HepG2 (cell line): ENCODE results near the gene INHBC. TPM values are rescaled to one million over a fixed set of nuclear protein-coding genes. Genes with fewer than 3 reads are reported as not detected.

Source experiments
- BCL6 ChIP-seq: IDR thresholded peaks from 2 replicates; pipeline ENCODE4 v1.6.1; 2016; ENCODE audit warnings: missing genetic modification reagents, missing compliant biosample characterization
- U2AF2 ChIP-seq: fragments of 200-400 bp; formaldehyde crosslinking; IDR thresholded peaks from 2 replicates; pipeline ENCODE4 v1.6.1; 2017; ENCODE audit warnings: low read depth, mild to moderate bottlenecking, low read length
- YY1 ChIP-seq: IDR thresholded peaks from 2 replicates; pipeline ENCODE4 v1.6.1; 2011; ENCODE audit warnings: low read length, low read depth, moderate library complexity, mild to moderate bottlenecking; ENCODE audit not compliant: insufficient read depth, insufficient replicate concordance
- ZBTB20 ChIP-seq: sonication (generic); formaldehyde crosslinking; IDR thresholded peaks from 2 replicates; pipeline ENCODE4 v1.8.1; 2023; ENCODE audit warnings: missing genetic modification reagents, low read depth, mild to moderate bottlenecking, borderline replicate concordance
- ZFP36L2 ChIP-seq: sonication (generic); formaldehyde crosslinking; IDR thresholded peaks from 2 replicates; pipeline ENCODE4 v1.4.0; 2020; ENCODE audit warnings: missing genetic modification reagents
- ZFP41 ChIP-seq: sonication (generic); formaldehyde crosslinking; IDR thresholded peaks from 2 replicates; pipeline ENCODE4 v1.4.0; 2020; ENCODE audit warnings: mild to moderate bottlenecking, missing genetic modification reagents, borderline replicate concordance
- ZNF253 ChIP-seq: sonication (generic); formaldehyde crosslinking; IDR thresholded peaks from 2 replicates; pipeline ENCODE4 v1.8.0; 2022; ENCODE audit warnings: mild to moderate bottlenecking, missing genetic modification reagents, borderline replicate concordance
- ZNF431 ChIP-seq: sonication (generic); formaldehyde crosslinking; IDR thresholded peaks from 2 replicates; pipeline ENCODE4 v1.9.0; 2022; ENCODE audit warnings: missing genetic modification reagents, low read depth, mild to moderate bottlenecking, borderline replicate concordance
- ZNF460 ChIP-seq: sonication (generic); formaldehyde crosslinking; IDR thresholded peaks from 2 replicates; pipeline ENCODE4 v1.5.1; 2020; ENCODE audit warnings: missing genetic modification reagents, mild to moderate bottlenecking, borderline replicate concordance
- polyA plus RNA-seq, 8 experiments: library from polyadenylated mRNA; depleted of rRNA in 3 of 8; stranded (reverse) in 7 of 8; unstranded in 1 of 8; fragments of >200 nt; fragmentation: Illumina TruSeq in 4 of 8; extraction: Trizol in 4 of 8; gene quantifications; 2 replicates each; pipeline versions ENCODE4 v1.2.1 to v1.2.3, GENCODE V29; 2011 to 2016; ENCODE audit warnings: low read depth in 4 of 8, missing spikeins in 1 of 8, mixed read lengths in 1 of 8; ENCODE audit not compliant: insufficient read depth in 1 of 8
- total RNA-seq, 5 experiments: library from RNA; depleted of rRNA; stranded (reverse); fragments of >200 nt; fragmentation: Illumina TruSeq; extraction: Trizol; gene quantifications; 2 replicates each; pipeline ENCODE4 v1.2.3, GENCODE V29; 2016; ENCODE audit warnings: low read depth in 1 of 5
- TF ChIP-seq, protein P1 (sequence below): sonication (generic); formaldehyde crosslinking; IDR thresholded peaks from 2 replicates; pipeline ENCODE4 v1.5.0; 2020; ENCODE audit warnings: missing genetic modification reagents
- TF ChIP-seq, protein P2 (sequence below): sonication (generic); formaldehyde crosslinking; conservative IDR thresholded peaks from 2 replicates; pipeline ENCODE4 v1.8.1; 2023; ENCODE audit warnings: missing genetic modification reagents
- TF ChIP-seq, protein P3 (sequence below): sonication (generic); formaldehyde crosslinking; IDR thresholded peaks from 2 replicates; pipeline ENCODE4 v1.5.0; 2020; ENCODE audit warnings: mild to moderate bottlenecking, missing genetic modification reagents
- TF ChIP-seq, protein P4 (sequence below): sonication (generic); formaldehyde crosslinking; IDR thresholded peaks from 2 replicates; pipeline ENCODE4 v1.4.0; 2020; ENCODE audit warnings: missing genetic modification reagents, borderline replicate concordance

Gene INHBC
- total and polyA plus RNA-seq, 2 of the 13 experiments (the other 11 are each of a cell fraction or from before 2014, with no cell fraction given): 1.8 to 13.8 TPM

DNA sequence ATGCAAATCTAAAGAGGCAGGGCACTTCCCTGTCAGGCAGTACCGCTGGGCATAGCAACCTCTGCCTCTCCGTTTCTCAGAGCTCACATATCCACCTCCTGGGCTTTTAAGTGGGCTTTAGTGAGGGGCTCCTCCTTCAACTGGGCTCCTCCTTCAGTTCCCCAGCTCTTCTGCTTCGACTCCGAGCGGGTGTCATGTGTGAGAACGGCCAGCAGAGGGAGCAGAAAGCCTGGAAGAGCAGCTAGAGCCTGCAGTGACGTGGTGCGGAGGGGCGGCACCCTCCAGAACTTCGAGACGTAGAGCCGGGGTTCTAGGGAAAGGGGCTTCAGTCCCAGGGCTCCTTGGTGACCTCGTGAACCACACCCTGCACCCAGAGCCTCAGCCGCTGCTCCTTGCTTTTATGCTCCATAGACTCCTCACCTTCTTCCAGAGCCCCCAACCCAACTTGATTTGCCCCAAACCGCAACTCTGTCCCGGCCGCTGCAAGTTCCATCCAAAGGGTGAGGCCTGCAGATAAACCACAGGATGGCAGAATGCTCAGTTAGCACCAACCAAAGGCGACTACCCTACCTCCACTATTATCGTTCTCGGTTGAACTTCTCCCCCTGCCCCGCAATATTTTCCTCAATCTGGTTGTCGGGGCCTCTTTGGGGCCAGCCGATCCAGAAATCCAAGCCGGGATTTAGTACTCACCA, 24.6 kb downstream of the INHBC start (continued):
- TF ChIP-seq ZBTB20 (CRISPR knock-in tag): no peak
- TF ChIP-seq, protein P1, sequence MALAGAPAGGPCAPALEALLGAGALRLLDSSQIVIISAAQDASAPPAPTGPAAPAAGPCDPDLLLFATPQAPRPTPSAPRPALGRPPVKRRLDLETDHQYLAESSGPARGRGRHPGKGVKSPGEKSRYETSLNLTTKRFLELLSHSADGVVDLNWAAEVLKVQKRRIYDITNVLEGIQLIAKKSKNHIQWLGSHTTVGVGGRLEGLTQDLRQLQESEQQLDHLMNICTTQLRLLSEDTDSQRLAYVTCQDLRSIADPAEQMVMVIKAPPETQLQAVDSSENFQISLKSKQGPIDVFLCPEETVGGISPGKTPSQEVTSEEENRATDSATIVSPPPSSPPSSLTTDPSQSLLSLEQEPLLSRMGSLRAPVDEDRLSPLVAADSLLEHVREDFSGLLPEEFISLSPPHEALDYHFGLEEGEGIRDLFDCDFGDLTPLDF: no peak
- TF ChIP-seq YY1: peak; percentile 15
- TF ChIP-seq ZNF431 (CRISPR knock-in tag): no peak
- TF ChIP-seq BCL6 (CRISPR knock-in tag): no peak
- TF ChIP-seq, protein P2, sequence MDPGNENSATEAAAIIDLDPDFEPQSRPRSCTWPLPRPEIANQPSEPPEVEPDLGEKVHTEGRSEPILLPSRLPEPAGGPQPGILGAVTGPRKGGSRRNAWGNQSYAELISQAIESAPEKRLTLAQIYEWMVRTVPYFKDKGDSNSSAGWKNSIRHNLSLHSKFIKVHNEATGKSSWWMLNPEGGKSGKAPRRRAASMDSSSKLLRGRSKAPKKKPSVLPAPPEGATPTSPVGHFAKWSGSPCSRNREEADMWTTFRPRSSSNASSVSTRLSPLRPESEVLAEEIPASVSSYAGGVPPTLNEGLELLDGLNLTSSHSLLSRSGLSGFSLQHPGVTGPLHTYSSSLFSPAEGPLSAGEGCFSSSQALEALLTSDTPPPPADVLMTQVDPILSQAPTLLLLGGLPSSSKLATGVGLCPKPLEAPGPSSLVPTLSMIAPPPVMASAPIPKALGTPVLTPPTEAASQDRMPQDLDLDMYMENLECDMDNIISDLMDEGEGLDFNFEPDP: no peak
- TF ChIP-seq, protein P3, sequence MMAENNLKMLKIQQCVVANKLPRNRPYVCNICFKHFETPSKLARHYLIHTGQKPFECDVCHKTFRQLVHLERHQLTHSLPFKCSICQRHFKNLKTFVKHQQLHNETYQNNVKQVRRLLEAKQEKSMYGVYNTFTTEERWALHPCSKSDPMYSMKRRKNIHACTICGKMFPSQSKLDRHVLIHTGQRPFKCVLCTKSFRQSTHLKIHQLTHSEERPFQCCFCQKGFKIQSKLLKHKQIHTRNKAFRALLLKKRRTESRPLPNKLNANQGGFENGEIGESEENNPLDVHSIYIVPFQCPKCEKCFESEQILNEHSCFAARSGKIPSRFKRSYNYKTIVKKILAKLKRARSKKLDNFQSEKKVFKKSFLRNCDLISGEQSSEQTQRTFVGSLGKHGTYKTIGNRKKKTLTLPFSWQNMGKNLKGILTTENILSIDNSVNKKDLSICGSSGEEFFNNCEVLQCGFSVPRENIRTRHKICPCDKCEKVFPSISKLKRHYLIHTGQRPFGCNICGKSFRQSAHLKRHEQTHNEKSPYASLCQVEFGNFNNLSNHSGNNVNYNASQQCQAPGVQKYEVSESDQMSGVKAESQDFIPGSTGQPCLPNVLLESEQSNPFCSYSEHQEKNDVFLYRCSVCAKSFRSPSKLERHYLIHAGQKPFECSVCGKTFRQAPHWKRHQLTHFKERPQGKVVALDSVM (CRISPR knock-in tag): no peak
- TF ChIP-seq, protein P4, sequence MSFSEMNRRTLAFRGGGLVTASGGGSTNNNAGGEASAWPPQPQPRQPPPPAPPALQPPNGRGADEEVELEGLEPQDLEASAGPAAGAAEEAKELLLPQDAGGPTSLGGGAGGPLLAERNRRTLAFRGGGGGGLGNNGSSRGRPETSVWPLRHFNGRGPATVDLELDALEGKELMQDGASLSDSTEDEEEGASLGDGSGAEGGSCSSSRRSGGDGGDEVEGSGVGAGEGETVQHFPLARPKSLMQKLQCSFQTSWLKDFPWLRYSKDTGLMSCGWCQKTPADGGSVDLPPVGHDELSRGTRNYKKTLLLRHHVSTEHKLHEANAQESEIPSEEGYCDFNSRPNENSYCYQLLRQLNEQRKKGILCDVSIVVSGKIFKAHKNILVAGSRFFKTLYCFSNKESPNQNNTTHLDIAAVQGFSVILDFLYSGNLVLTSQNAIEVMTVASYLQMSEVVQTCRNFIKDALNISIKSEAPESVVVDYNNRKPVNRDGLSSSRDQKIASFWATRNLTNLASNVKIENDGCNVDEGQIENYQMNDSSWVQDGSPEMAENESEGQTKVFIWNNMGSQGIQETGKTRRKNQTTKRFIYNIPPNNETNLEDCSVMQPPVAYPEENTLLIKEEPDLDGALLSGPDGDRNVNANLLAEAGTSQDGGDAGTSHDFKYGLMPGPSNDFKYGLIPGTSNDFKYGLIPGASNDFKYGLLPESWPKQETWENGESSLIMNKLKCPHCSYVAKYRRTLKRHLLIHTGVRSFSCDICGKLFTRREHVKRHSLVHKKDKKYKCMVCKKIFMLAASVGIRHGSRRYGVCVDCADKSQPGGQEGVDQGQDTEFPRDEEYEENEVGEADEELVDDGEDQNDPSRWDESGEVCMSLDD: no peak
- TF ChIP-seq ZFP36L2 (CRISPR knock-in tag): no peak
- no peak for TF ChIP-seq ZNF460 (CRISPR knock-in tag)
- no peak for TF ChIP-seq U2AF2
- TF ChIP-seq ZNF253 (CRISPR knock-in tag): no peak
- TF ChIP-seq ZFP41 (CRISPR knock-in tag): no peak
